Esophagus muscularis mucosa (tissue), 3 donors: ENCODE results near the gene ATRNL1.

Experiments
- EP300 ChIP-seq: sonication (generic); formaldehyde crosslinking; IDR thresholded peaks from one replicate; pipeline ENCODE4 v1.6.1; 2017; ENCODE audit warnings: antibody characterized with exemption
- TF ChIP-seq, protein P1 (sequence below), 3 experiments: fragments of 200-600 bp in 2 of 3; fragments of 450-650 bp in 1 of 3; sonication (generic) in 2 of 3; IDR thresholded peaks; one replicate each; pipeline ENCODE4 v1.5.1; 2017 to 2019; ENCODE audit warnings: antibody characterized with exemption in 3 of 3, mild to moderate bottlenecking in 2 of 3, moderate library complexity in 1 of 3

- TF ChIP-seq, protein P1, sequence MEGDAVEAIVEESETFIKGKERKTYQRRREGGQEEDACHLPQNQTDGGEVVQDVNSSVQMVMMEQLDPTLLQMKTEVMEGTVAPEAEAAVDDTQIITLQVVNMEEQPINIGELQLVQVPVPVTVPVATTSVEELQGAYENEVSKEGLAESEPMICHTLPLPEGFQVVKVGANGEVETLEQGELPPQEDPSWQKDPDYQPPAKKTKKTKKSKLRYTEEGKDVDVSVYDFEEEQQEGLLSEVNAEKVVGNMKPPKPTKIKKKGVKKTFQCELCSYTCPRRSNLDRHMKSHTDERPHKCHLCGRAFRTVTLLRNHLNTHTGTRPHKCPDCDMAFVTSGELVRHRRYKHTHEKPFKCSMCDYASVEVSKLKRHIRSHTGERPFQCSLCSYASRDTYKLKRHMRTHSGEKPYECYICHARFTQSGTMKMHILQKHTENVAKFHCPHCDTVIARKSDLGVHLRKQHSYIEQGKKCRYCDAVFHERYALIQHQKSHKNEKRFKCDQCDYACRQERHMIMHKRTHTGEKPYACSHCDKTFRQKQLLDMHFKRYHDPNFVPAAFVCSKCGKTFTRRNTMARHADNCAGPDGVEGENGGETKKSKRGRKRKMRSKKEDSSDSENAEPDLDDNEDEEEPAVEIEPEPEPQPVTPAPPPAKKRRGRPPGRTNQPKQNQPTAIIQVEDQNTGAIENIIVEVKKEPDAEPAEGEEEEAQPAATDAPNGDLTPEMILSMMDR (IDR thresholded peaks at IDR 0.05): no peak
- no peak for TF ChIP-seq EP300
These were observed 316.2 kb downstream of the ATRNL1 start for GRCh38 chr10:115409347-115409746.
